NCI-H187 treated with DMSO at 0.1 percent for 48 hours (cell line): ENCODE results near the gene FAM120C.

Source experiments
- DNase-seq: peaks from one replicate; lab custom pipeline; 2025; lab: John Stamatoyannopoulos, UW

FAM120C gene

DNA sequence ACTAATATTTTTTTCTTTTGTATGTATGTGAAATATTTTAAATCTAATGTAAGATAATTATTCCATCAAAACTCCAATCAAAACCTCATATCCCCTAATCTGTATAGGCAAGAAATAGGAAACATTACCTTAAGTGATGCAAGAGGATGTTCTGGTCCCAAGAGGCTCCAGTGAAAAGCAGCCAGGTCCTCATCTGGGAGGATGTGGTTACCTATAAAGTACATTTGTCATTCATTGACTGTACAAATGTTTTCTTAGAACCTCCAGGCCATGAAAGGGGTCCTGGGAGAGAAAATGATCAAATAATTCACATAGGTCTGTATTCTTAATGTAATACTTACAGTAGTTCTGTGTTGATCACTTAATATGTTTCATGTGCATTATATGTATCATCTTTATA, 25.5 kb downstream of the FAM120C start:
- DNase-seq: no peak

GRCh38 chrX:54134269-54134668, 48.8 kb downstream of the FAM120C start:
- DNase-seq: no peak

DNA sequence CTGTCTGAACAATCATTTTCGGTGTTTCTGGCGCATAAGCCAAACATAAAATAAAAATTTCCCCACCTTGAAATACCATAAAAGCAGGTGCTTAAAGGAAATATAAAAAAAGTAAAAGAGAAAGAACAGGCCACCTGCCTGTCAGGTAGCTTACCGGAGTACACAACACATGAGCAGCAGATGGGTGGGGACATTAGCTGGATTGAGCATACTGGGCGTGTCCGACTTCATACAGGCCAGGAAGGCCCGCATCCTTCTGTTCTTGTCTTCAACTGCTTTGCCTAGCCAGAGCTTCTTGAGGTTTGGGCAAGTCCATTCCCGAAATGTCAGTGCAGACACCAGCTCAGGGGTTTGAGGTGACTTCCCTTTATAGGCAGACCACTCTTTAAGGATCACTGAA, 66.7 kb downstream of the FAM120C start:
- DNase-seq: no peak

GRCh38 chrX:54093571-54093970, 89.5 kb downstream of the FAM120C start:
- DNase-seq: no peak

DNA sequence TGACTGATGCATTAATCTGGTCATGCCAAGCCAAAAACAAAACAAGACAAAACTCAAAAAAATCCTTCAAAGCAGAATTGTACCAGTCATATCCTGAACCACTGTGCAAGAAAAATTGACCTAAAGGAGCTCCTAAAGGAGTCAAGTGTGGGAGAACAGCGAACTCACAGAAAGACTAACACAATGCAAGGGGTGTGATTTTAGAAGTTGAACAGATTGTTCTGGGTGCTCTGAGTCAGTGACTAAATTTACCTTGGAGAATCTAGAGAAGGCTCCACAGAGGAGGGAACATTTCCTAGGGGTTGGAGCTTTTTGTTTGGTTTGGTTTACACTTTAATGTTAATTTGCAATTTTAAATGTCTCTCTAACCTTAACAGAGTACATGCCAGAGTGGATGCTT, 89.9 kb downstream of the FAM120C start:
- DNase-seq: no peak

- DNase-seq: no peak
Measured at GRCh38 chrX:54090880-54091279, 92.2 kb downstream of the FAM120C start.

- DNase-seq: no peak
Measured at GRCh38 chrX:54089191-54089590, 93.9 kb downstream of the FAM120C start.

- no peak for DNase-seq
Measured at GRCh38 chrX:54087661-54088060, 95.4 kb downstream of the FAM120C start.

DNA sequence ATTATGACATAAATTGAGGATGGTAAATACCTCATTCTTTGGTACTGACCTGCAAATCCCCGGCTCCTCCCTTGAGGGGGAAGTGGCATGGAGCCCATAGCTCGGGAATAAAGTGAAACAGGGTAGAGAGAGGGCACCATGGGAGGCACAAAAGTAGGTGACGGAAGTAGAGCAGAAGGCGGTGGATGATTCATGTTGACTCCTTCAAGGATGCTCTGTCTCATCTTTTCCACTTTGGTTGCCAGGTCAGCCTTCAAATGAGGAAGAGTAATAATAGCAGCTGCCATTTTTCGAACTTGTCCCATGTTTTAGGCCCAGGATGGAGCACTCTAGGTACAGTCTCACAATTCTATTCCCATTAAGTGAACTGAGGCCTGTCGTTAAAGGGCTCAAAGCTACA, 97.4 kb downstream of the FAM120C start:
- DNase-seq: no peak

DNA sequence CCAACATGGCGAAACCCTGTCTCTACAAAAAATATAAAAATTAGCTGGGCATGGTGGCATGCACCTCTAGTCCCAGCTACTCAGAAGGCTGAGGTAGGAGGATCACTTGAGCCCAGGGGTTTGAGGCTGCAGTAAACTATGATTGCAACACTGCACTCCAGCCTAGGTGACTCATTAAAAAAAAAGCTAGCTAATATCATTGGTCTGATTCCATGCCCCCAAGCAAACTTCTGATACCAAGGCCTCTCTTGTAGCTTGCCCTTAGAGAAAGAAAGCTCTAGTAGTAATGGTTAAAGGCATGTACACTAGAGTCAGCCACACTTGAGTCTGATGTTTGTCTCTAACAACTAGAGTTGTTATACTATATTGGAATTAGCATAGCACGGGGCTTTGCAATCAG, 106.2 kb downstream of the FAM120C start:
- DNase-seq: no peak

- DNase-seq: no peak
Measured at GRCh38 chrX:54074826-54075225, 108.2 kb downstream of the FAM120C start.

DNA sequence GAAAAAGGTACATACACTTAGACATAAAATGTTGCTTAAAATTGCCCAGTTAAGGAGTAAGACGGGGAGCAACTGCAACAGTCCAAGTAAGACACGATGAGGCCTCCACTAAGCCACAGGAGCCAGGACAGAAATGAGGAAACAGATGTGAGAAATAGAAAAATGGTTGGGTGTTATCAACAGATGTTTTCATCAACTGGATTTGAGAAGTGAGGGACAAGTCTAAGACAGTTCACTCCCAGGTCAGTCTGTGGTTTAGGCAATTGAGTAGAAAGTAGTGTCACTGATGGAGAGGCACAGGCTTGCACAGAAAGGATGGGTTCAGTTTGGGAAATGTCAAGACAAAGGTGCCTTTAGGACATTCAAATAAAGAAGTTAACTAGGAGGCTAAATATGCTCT, 115.3 kb downstream of the FAM120C start:
- DNase-seq: no peak

- no peak for DNase-seq
Measured at GRCh38 chrX:54066841-54067240, 116.2 kb downstream of the FAM120C start.

DNA sequence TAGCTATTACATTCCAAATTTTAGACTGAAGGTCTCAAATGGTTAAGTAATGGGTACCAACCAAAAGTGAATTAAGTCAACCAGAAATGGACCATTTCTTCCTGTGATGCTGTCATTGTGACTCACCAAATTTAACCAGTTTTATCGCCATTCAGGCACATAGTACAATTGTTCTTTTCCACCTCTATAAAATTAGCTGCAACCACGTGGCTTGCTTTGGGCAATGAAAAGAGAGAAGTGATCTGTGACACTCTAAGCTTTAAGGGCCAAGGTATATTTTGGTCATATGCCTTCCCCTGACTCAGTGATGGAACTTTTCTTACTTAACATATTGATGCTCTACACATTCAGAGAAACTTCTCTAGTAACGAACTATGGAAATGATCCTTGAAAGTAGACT, 118.5 kb downstream of the FAM120C start:
- no peak for DNase-seq

DNA sequence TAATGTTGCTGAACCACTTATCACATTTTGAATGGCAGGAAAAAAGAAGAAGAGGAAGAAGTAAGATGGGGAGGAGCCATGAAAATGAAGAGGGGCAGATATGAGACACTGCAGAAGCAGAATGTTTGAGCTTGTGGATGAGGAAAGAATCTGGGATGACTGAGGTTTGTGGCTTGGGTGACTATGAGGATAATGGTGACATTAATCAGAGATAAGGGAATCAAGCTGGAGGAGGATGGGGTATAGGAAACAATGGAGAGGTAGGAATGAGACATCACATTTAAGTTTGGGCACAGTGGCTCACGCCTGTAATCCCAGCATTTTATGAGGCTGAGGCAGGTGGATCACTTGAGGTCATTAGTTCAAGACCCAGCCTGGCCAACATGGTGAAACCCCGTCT, 119.7 kb downstream of the FAM120C start:
- no peak for DNase-seq

DNA sequence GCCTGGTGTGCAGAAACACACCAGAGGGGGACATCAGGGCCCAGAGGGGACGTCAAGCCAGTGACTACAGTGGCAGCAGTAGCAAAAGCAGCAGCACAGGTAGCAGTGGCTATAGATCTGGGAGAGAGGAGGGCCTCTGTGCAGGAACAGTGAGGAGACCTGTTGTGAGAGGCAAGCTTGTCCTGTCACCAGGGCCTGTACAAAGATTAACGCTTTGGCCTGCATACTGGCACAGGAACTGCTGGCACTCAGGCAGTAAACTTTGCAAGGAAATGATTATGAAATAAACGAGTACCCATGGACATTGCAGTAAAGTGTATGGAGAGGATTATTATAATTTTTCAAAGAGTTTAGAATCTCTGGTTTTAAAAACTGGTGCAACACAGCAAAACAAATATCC, 133.3 kb downstream of the FAM120C start:
- no peak for DNase-seq

DNA sequence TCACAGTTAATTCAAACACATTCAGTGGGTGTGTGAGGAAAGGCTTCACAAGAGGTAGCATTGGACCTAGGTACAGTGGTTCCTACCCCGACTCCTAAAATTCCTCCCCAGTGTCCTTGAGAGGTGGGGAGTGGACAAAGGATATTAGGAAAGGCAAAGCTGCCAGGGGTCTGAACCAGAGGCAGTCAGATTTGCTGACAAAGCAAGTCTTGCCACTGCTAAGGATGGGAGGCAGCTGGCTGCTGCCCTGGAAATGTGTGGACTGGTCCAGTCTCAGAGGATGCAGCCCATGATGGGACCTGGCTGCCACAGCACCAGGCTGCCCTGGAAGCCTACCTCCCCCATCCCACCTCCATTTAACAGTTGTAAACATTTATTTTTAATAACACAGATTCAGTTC, 134.6 kb downstream of the FAM120C start:
- DNase-seq: no peak

DNA sequence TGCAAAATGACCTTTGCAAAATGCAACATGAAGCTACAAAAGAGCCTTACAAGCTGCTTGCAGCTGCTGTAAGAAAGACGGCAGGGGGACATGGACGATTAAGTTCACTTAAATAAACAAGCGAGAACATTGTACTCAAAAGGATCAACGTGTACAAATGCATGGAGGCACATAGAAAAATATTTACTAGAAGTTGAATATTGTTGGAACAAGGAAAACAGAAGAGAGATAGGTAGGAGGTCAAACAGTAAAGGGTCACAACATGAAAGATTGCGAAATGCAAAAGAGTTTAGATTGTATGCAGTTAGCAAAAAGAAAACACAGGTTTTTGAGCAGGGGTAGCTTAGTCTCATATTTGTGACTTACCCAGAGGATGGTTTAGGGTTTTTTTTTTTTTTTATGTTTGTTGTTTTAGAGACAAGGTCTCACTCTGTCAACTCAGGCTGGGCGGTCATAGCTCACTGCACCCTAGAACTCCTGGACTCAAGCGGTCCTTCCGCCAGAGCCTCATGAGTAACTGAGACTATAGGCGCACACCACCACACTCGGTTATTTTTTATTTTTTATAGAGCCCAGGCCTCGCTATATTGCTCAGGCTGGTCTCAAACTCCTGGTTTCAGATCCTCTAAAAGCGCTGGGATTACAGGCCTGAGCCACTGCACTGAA, 137.4 kb downstream of the FAM120C start:
- DNase-seq: no peak

- no peak for DNase-seq
Measured at GRCh38 chrX:54044877-54045338, 138.1 kb downstream of the FAM120C start.

DNA sequence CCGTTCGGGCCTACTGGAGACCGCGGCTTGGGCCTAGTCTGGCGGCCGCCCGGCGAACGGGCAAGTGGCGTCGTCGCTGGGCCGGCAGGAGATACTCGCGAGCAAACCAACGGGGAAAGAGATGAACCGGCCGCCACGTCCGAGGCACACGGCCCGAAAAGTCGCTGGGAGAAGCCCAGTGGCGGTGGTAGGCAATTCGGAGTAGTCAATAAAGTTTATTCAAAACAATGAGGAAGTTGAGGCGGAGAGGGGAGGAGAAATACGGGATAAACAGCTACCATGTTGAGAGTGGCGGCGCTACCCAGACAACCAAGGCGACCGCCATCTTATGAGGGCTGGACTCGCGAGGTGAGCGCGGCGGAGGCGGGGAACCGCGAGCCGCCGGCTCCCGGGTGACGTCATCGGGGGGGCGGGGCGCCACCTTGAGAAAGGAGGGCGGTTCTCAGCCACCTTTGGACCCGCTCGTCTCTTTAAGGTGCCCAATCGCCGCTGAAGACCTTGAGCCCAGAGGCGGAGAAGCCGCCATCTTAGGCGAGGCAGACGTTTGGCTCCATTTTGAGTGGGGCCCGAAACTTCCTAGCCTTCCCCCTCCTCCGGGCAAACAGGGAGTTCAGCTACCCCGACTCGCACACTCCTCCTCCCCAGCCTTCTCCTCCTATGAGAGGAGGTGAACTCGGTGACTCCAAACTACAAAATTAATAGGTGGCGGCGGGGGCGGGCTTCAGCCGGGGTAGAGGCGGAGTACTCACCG, 138.8 kb downstream of the FAM120C start, which contains the start of gene PHF8:
PHF8 (minus strand) TSS at position 348 of the 751 bp plus-strand sequence. CDS start 1,745 bp downstream, outside the sequence.
- DNase-seq: peak; percentile 71

- DNase-seq: no peak
Measured at GRCh38 chrX:54043541-54044125, 139.4 kb downstream of the FAM120C start.

GRCh38 chrX:54043056-54043455, 140.0 kb downstream of the FAM120C start:
- DNase-seq: no peak

GRCh38 chrX:54042609-54043021, 140.4 kb downstream of the FAM120C start:
- no peak for DNase-seq
